Liver (tissue), 9 donors: Measurements from ENCODE around the gene TTC4. TPM values are rescaled to one million over a fixed set of nuclear protein-coding genes. Genes with fewer than 3 reads are reported as not detected.

ENCODE experiments used
- DNase-seq: peaks from one replicate; pipeline ENCODE4 v3.0.0-alpha.2; 2017; ENCODE audit warnings: low spot score
- H3K27ac ChIP-seq, 2 donors: one replicate each; pipeline ENCODE4 v1.7.0; 2013; ENCODE audit warnings: inconsistent platforms in 2 of 2, low read length in 2 of 2, control low read depth in 1 of 2, low read depth in 1 of 2, mild to moderate bottlenecking in 1 of 2
- H3K27me3 ChIP-seq, 4 donors: one replicate each; pipeline versions ENCODE4 v1.6.1 to v1.7.0; 2013; ENCODE audit warnings: low read length in 3 of 4, inconsistent platforms in 1 of 4, mild to moderate bottlenecking in 1 of 4, moderate library complexity in 1 of 4; ENCODE audit not compliant: control insufficient read depth in 4 of 4, insufficient read depth in 4 of 4
- H3K36me3 ChIP-seq, 4 donors: one replicate each; pipeline versions ENCODE4 v1.6.1 to v1.7.0; 2013; ENCODE audit warnings: low read length in 3 of 4, mild to moderate bottlenecking in 3 of 4, low read depth in 1 of 4, moderate library complexity in 1 of 4; ENCODE audit not compliant: control insufficient read depth in 4 of 4, insufficient read depth in 3 of 4
- H3K4me1 ChIP-seq, 4 donors: one replicate each; pipeline versions ENCODE4 v1.6.1 to v1.7.0; 2013; ENCODE audit warnings: low read length in 3 of 4, mild to moderate bottlenecking in 3 of 4, moderate library complexity in 1 of 4; ENCODE audit not compliant: control insufficient read depth in 4 of 4, insufficient read depth in 4 of 4
- H3K4me3 ChIP-seq, 3 donors: one replicate each; pipeline versions ENCODE4 v1.6.1 to v1.7.0; 2013; ENCODE audit warnings: low read length in 3 of 3, control low read depth in 1 of 3, low read depth in 1 of 3, mild to moderate bottlenecking in 1 of 3
- H3K9ac ChIP-seq, 2 donors: one replicate each; pipeline ENCODE4 v1.7.0; 2013; ENCODE audit warnings: low read length in 2 of 2, mild to moderate bottlenecking in 2 of 2, moderate library complexity in 2 of 2, control low read depth in 1 of 2, low read depth in 1 of 2
- H3K9me3 ChIP-seq, 4 donors: one replicate each; pipeline versions ENCODE4 v1.6.1 to v1.7.0; 2013; ENCODE audit warnings: low read length in 3 of 4; ENCODE audit not compliant: control insufficient read depth in 4 of 4
- ATF3 ChIP-seq: IDR thresholded peaks from 2 replicates; pipeline ENCODE4 v1.6.1; 2016; ENCODE audit warnings: antibody characterized with exemption
- CTCF ChIP-seq: fragments of 150-350 bp; IDR thresholded peaks from 2 replicates; pipeline ENCODE4 v1.5.1; 2017; ENCODE audit warnings: improper control_type of control experiment, low read depth, low read length; ENCODE audit not compliant: missing input control
- EGR1 ChIP-seq, 2 donors: IDR thresholded peaks; 2 replicates each; pipeline ENCODE4 v1.6.1; 2016 to 2018; ENCODE audit warnings: antibody characterized with exemption in 2 of 2, low read depth in 2 of 2
- FOXA1 ChIP-seq: IDR thresholded peaks from 2 replicates; pipeline ENCODE4 v1.6.1; 2016; ENCODE audit warnings: antibody characterized with exemption
- FOXA2 ChIP-seq: IDR thresholded peaks from 2 replicates; pipeline ENCODE4 v1.6.1; 2016; ENCODE audit warnings: antibody characterized with exemption
- GABPA ChIP-seq, 2 donors: IDR thresholded peaks in 1 of 2; conservative IDR thresholded peaks in 1 of 2; 2 replicates each; pipeline ENCODE4 v1.6.1; 2016; ENCODE audit warnings: antibody characterized with exemption in 2 of 2, mild to moderate bottlenecking in 1 of 2, moderate library complexity in 1 of 2
- HNF4A ChIP-seq, 2 donors: conservative IDR thresholded peaks; 2 replicates each; pipeline ENCODE4 v1.6.1; 2016; ENCODE audit warnings: antibody characterized with exemption in 2 of 2, mild to moderate bottlenecking in 2 of 2
- HNF4G ChIP-seq: IDR thresholded peaks from 2 replicates; pipeline ENCODE4 v1.6.1; 2016; ENCODE audit warnings: antibody characterized with exemption
- JUND ChIP-seq, 2 donors: IDR thresholded peaks; 2 replicates each; pipeline ENCODE4 v1.6.1; 2016; ENCODE audit warnings: antibody characterized with exemption in 2 of 2
- MAX ChIP-seq: IDR thresholded peaks from 2 replicates; pipeline ENCODE4 v1.6.1; 2016; ENCODE audit warnings: antibody characterized with exemption
- NR2F2 ChIP-seq: IDR thresholded peaks from 2 replicates; pipeline ENCODE4 v1.6.1; 2016; ENCODE audit warnings: antibody characterized with exemption
- RAD21 ChIP-seq, 2 donors: IDR thresholded peaks; 2 replicates each; pipeline ENCODE4 v1.6.1; 2016; ENCODE audit warnings: antibody characterized with exemption in 2 of 2, mild to moderate bottlenecking in 2 of 2
- REST ChIP-seq: IDR thresholded peaks from 2 replicates; pipeline ENCODE4 v1.6.1; 2016; ENCODE audit warnings: antibody characterized with exemption, mild to moderate bottlenecking
- RXRA ChIP-seq, 2 donors: IDR thresholded peaks; 2 replicates each; pipeline ENCODE4 v1.6.1; 2017 to 2018; ENCODE audit warnings: antibody characterized with exemption in 2 of 2, mild to moderate bottlenecking in 1 of 2
- SP1 ChIP-seq: IDR thresholded peaks from 2 replicates; pipeline ENCODE4 v1.6.1; 2018; ENCODE audit warnings: antibody characterized with exemption, mild to moderate bottlenecking
- TAF1 ChIP-seq: conservative IDR thresholded peaks from 2 replicates; pipeline ENCODE4 v1.6.1; 2016; ENCODE audit warnings: antibody characterized with exemption, mild to moderate bottlenecking
- YY1 ChIP-seq: IDR thresholded peaks from 2 replicates; pipeline ENCODE4 v1.6.1; 2016; ENCODE audit warnings: antibody characterized with exemption, mild to moderate bottlenecking
- ZBTB33 ChIP-seq: IDR thresholded peaks from 2 replicates; pipeline ENCODE4 v1.6.1; 2016; ENCODE audit warnings: antibody characterized with exemption
- WGBS: extraction: QIAGEN DNeasy Blood & Tissue Kit; methylation state at CpG from one replicate; pipeline ENCODE4 v1.1.7; 2013; 5-methylcytosine and 5-hydroxymethylcytosine counted together
- polyA plus RNA-seq, 2 donors: library from polyadenylated mRNA; stranded (reverse) in 1 of 2; unstranded in 1 of 2; fragments of 200-250 nt in 1 of 2; fragments of >200 nt in 1 of 2; fragmentation: Nextera tagmentation in 1 of 2; extraction: Ambion mirVana in 1 of 2; gene quantifications; one replicate each; pipeline versions ENCODE4 v1.2.1 to v1.2.3, GENCODE V29; 2013 to 2015
- total RNA-seq, 2 donors: library from RNA; depleted of rRNA; stranded (reverse); fragments of >200 nt; gene quantifications; one replicate each; pipeline ENCODE4 v1.2.3, GENCODE V29; 2014
- donor health status: healthy.
- donor health status: healthy.
- donor health status: healthy.
- donor health status: healthy.
- donor health status: healthy.

Gene TTC4
- total and polyA plus RNA-seq, 4 donors = 6.9 to 10.9 (median 8.1) TPM

- TF ChIP-seq ZBTB33 (no peak), GABPA (IDR thresholded peaks at IDR 0.05 in 1 of 2, conservative IDR thresholded peaks at IDR 0.05 in 1 of 2) (no peak), YY1 (no peak), EGR1 (IDR thresholded peaks at IDR 0.05; ENCODE audit: low read depth in 2 of 2) (no peak), FOXA2 (no peak)
These were observed 5.2 kb upstream of the TTC4 start (continued) for GRCh38 chr1:54710434-54710833.

- DNase-seq = no peak
- WGBS = 89% methylated on average over 6 of the region's 6 CpGs
- no peak overlapping the region for H3K9ac ChIP-seq
- no peak for TF ChIP-seq SP1
- TF ChIP-seq JUND (IDR thresholded peaks at IDR 0.05) = no peak
- TF ChIP-seq HNF4G = no peak
- TF ChIP-seq EGR1 (IDR thresholded peaks at IDR 0.05; ENCODE audit: low read depth in 2 of 2) = no peak
- no peak for TF ChIP-seq MAX
- no peak for TF ChIP-seq YY1
- TF ChIP-seq REST = no peak
- no peak for TF ChIP-seq FOXA2
- TF ChIP-seq TAF1 = no peak
- no peak for TF ChIP-seq CTCF
- no peak for TF ChIP-seq HNF4A (conservative IDR thresholded peaks at IDR 0.05)
- no peak for TF ChIP-seq NR2F2
- TF ChIP-seq RAD21 (IDR thresholded peaks at IDR 0.05) = no peak
- no peak for TF ChIP-seq FOXA1
- TF ChIP-seq GABPA (IDR thresholded peaks at IDR 0.05 in 1 of 2, conservative IDR thresholded peaks at IDR 0.05 in 1 of 2) = no peak
- no peak for TF ChIP-seq ATF3
- TF ChIP-seq RXRA (IDR thresholded peaks at IDR 0.05) = no peak
- no peak for TF ChIP-seq ZBTB33
- H3K27ac ChIP-seq = no peak overlapping the region
- H3K4me1 ChIP-seq = peaks cover 0 to 7% (median 2%) of the 10 kb centered on the region in 4 donors
- H3K9me3 ChIP-seq = no peaks in the 10 kb centered on the region
- peaks cover 0 to 12% (median 6%) of the 10 kb centered on the region in 4 donors for H3K36me3 ChIP-seq
- H3K4me3 ChIP-seq = no peak overlapping the region
- no peaks in the 10 kb centered on the region for H3K27me3 ChIP-seq
These were observed 4.8 kb upstream of the TTC4 start for GRCh38 chr1:54710841-54711240.
